ENCODE data around the gene MRPS6. TPM values are rescaled to one million over a fixed set of nuclear protein-coding genes. Genes with fewer than 3 reads are reported as not detected.
A peak's percentile ranks its signal among the peaks of the same experiment; 100 is the strongest.

Gene MRPS6
- total RNA-seq, 2 donors from 2014 or later, result 221 to 282 TPM

- WGBS, 2 experiments (ENCODE audit: insufficient coverage in 1 of 2, insufficient read length in 1 of 2), result 0 to 1% methylated on average over 24 to 95 of the region's 95 CpGs
- no peak for TF ChIP-seq CTCF (conservative IDR thresholded peaks at IDR 0.05)
- peak overlapping the region; percentile 88 for H3K27ac ChIP-seq (ENCODE audit: low read depth, low read length)
Observed at GRCh38 chr21:34073749-34074282, 438 bp downstream of the MRPS6 start.

GRCh38 chr21:34074283-34075090 is 1.1 kb downstream of the MRPS6 start:
- Mint-ChIP-seq H3K9me3 (no peaks in the 10 kb centered on the region), H3K36me3 (ENCODE audit: low read depth) (peaks cover 27% of the 10 kb centered on the region), H3K4me3 (peak overlapping the region; percentile 97), H3K27ac (peak overlapping the region; percentile 96), H3K4me1 (peaks cover 47% of the 10 kb centered on the region), H3K27me3 (ENCODE audit: insufficient read depth) (peaks cover under 1% of the 10 kb centered on the region)
- peak overlapping the region; percentile 58 for H3K27ac ChIP-seq (ENCODE audit: low read depth, low read length)
- peak overlapping the region; percentile 95 for H3K9ac ChIP-seq (ENCODE audit: extremely low read depth, low read length, poor library complexity, severe bottlenecking)
- TF ChIP-seq CTCF (conservative IDR thresholded peaks at IDR 0.05), result peak; percentile 58
- H3K27me3 ChIP-seq (ENCODE audit: control insufficient read depth, insufficient read depth, low read length, poor library complexity, severe bottlenecking), result no peaks in the 10 kb centered on the region
- WGBS, 2 experiments (ENCODE audit: insufficient coverage in 1 of 2, insufficient read length in 1 of 2), result 0 to 1% methylated on average over 9 to 32 of the region's 32 CpGs
- peak; percentile 75 for DNase-seq
- H3K4me1 ChIP-seq (ENCODE audit: control insufficient read depth, insufficient read depth, low read length), result peaks cover 4% of the 10 kb centered on the region
- peak overlapping the region; percentile 91 for H3K4me3 ChIP-seq (ENCODE audit: low read length)
- no peaks in the 10 kb centered on the region for H3K9me3 ChIP-seq (ENCODE audit: control insufficient read depth, low read length)
- H3K36me3 ChIP-seq (ENCODE audit: control insufficient read depth, insufficient read depth, low read length), result peaks cover 34% of the 10 kb centered on the region

More at GRCh38 chr21:34073749-34074282, 438 bp downstream of the MRPS6 start:
- Mint-ChIP-seq H3K9me3 (no peaks in the 10 kb centered on the region), H3K36me3 (ENCODE audit: low read depth) (peaks cover 22% of the 10 kb centered on the region), H3K4me1 (peaks cover 41% of the 10 kb centered on the region), H3K4me3 (peak overlapping the region; percentile 97), H3K27ac (peak overlapping the region; percentile 96), H3K27me3 (ENCODE audit: insufficient read depth) (peaks cover 3% of the 10 kb centered on the region)
- Histone ChIP-seq H3K9ac (ENCODE audit: extremely low read depth, low read length, poor library complexity, severe bottlenecking) (peak overlapping the region; percentile 95), H3K4me3 (ENCODE audit: low read length) (peak overlapping the region; percentile 91), H3K4me1 (ENCODE audit: control insufficient read depth, insufficient read depth, low read length) (peaks cover 4% of the 10 kb centered on the region), H3K9me3 (ENCODE audit: control insufficient read depth, low read length) (no peaks in the 10 kb centered on the region), H3K27me3 (ENCODE audit: control insufficient read depth, insufficient read depth, low read length, poor library complexity, severe bottlenecking) (no peaks in the 10 kb centered on the region), H3K36me3 (ENCODE audit: control insufficient read depth, insufficient read depth, low read length) (peaks cover 30% of the 10 kb centered on the region)
- DNase-seq, result peak; percentile 55

GRCh38 chr21:34075091-34075425 is 1.7 kb downstream of the MRPS6 start:
- Mint-ChIP-seq H3K36me3 (ENCODE audit: low read depth) (peaks cover 32% of the 10 kb centered on the region), H3K4me1 (peaks cover 51% of the 10 kb centered on the region), H3K4me3 (peak overlapping the region; percentile 97), H3K9me3 (no peaks in the 10 kb centered on the region), H3K27ac (peak overlapping the region; percentile 96), H3K27me3 (ENCODE audit: insufficient read depth) (no peaks in the 10 kb centered on the region)
- WGBS, 2 experiments (ENCODE audit: insufficient coverage in 1 of 2, insufficient read length in 1 of 2), result 11 to 34% methylated on average over 2 of the region's 2 CpGs
- peaks cover 4% of the 10 kb centered on the region for H3K4me1 ChIP-seq (ENCODE audit: control insufficient read depth, insufficient read depth, low read length)
- no peaks in the 10 kb centered on the region for H3K9me3 ChIP-seq (ENCODE audit: control insufficient read depth, low read length)
- peak overlapping the region; percentile 91 for H3K4me3 ChIP-seq (ENCODE audit: low read length)
- peaks cover 39% of the 10 kb centered on the region for H3K36me3 ChIP-seq (ENCODE audit: control insufficient read depth, insufficient read depth, low read length)
- peak overlapping the region; percentile 95 for H3K9ac ChIP-seq (ENCODE audit: extremely low read depth, low read length, poor library complexity, severe bottlenecking)
- DNase-seq, result no peak
- no peak overlapping the region for H3K27ac ChIP-seq (ENCODE audit: low read depth, low read length)
- no peak for TF ChIP-seq CTCF (conservative IDR thresholded peaks at IDR 0.05)
- H3K27me3 ChIP-seq (ENCODE audit: control insufficient read depth, insufficient read depth, low read length, poor library complexity, severe bottlenecking), result no peaks in the 10 kb centered on the region
